GM06990 (cell line): ENCODE data around the gene NT5DC4.

Source experiments
- DNase-seq: peaks from one replicate; pipeline ENCODE4 v3.0.0-alpha.2; 2011; ENCODE audit not compliant: insufficient read length; ENCODE audit errors: extremely low read depth
- H3K27me3 ChIP-seq: replicated peaks from 2 replicates; pipeline ENCODE4 v1.6.0; 2011; ENCODE audit warnings: low read length; ENCODE audit not compliant: control insufficient read depth, insufficient read depth
- H3K36me3 ChIP-seq: 2 replicates; pipeline ENCODE4 v1.5.1; 2011; ENCODE audit warnings: low read length; ENCODE audit not compliant: control insufficient read depth, insufficient read depth
- H3K4me3 ChIP-seq: replicated peaks from 2 replicates; pipeline ENCODE4 v1.5.1; 2011; ENCODE audit warnings: low read depth, mild to moderate bottlenecking, control low read depth, low read length
- TF ChIP-seq, protein P1 (sequence below): IDR thresholded peaks from 2 replicates; pipeline ENCODE4 v1.5.1; 2011; ENCODE audit warnings: low read length, control low read depth, mild to moderate bottlenecking, inconsistent platforms; ENCODE audit not compliant: insufficient read depth, poor library complexity, severe bottlenecking

Gene NT5DC4

GRCh38 chr2:112720785-112721184, at the start of gene NT5DC4:
TSS of gene NT5DC4 (plus strand) at chr2:112721020. CDS start at chr2:112721080, 60 bp downstream.
- H3K4me3 ChIP-seq, result no peak within 1 kb of the TSS
- H3K36me3 ChIP-seq, result no peaks in the 10 kb centered on the region
- no peaks in the 10 kb centered on the region for H3K27me3 ChIP-seq
- TF ChIP-seq, protein P1, sequence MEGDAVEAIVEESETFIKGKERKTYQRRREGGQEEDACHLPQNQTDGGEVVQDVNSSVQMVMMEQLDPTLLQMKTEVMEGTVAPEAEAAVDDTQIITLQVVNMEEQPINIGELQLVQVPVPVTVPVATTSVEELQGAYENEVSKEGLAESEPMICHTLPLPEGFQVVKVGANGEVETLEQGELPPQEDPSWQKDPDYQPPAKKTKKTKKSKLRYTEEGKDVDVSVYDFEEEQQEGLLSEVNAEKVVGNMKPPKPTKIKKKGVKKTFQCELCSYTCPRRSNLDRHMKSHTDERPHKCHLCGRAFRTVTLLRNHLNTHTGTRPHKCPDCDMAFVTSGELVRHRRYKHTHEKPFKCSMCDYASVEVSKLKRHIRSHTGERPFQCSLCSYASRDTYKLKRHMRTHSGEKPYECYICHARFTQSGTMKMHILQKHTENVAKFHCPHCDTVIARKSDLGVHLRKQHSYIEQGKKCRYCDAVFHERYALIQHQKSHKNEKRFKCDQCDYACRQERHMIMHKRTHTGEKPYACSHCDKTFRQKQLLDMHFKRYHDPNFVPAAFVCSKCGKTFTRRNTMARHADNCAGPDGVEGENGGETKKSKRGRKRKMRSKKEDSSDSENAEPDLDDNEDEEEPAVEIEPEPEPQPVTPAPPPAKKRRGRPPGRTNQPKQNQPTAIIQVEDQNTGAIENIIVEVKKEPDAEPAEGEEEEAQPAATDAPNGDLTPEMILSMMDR, result no peak
- DNase-seq, result no peak

- H3K36me3 ChIP-seq, result no peaks in the 10 kb centered on the region
- no peak for DNase-seq
- H3K27me3 ChIP-seq, result no peaks in the 10 kb centered on the region
- TF ChIP-seq, protein P1, result no peak
- H3K4me3 ChIP-seq, result no peak overlapping the region
Measured at GRCh38 chr2:112671801-112672200, 49.0 kb upstream of the NT5DC4 start.

GRCh38 chr2:112673008-112673407, 47.8 kb upstream of the NT5DC4 start:
- no peaks in the 10 kb centered on the region for H3K27me3 ChIP-seq
- H3K4me3 ChIP-seq, result no peak overlapping the region
- TF ChIP-seq, protein P1, result no peak
- H3K36me3 ChIP-seq, result no peaks in the 10 kb centered on the region
- no peak for DNase-seq

DNA sequence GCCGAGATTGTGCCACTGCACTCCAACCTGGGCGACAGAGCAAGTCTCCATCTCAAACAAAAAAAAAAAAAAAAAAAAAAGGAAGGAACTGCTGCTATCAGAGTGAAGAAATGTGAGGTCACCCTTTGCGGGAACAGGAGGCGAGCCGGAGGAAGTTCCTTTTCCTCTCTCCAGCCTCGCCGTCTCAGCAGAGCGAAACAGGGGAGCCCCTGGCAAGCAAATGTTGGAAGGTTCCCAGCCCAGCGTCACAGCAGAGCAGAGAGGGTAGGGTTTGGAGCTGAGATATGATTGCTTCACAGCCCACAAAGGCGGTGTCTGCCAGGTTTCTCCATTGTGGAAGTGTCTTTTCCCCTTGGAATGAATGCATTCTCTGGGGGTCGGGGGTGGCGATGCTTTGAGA, 46.6 kb upstream of the NT5DC4 start:
- Histone ChIP-seq H3K4me3 (no peak overlapping the region), H3K27me3 (no peaks in the 10 kb centered on the region), H3K36me3 (no peaks in the 10 kb centered on the region)
- no peak for DNase-seq
- TF ChIP-seq, protein P1, result no peak

GRCh38 chr2:112679484-112679883, 41.3 kb upstream of the NT5DC4 start:
- TF ChIP-seq, protein P1, result no peak
- no peaks in the 10 kb centered on the region for H3K36me3 ChIP-seq
- no peak for DNase-seq

DNA sequence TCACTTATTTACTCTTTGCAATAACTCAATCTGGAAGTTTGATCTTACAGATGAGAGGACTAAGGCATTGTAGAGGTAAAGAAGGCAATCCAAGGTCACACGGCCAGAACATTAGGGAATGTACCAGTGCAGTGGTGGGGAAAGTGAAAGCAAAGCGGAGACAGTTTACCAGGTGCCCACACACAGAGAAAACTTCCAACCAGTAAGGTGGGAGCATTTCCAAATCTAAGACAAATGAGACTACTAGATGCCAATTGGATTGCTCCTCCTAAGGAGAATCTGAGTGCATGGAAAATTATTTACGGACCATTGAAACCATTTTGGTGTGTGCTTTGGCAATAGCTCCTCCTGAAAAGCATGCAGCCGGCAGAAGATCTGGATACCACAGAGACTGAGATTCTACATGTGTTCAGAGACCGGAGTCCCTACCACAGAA, 40.1 kb upstream of the NT5DC4 start:
- no peaks in the 10 kb centered on the region for H3K27me3 ChIP-seq
- TF ChIP-seq, protein P1, result no peak
- H3K36me3 ChIP-seq, result no peaks in the 10 kb centered on the region
- H3K4me3 ChIP-seq, result no peak overlapping the region
- DNase-seq, result no peak

More at GRCh38 chr2:112679484-112679883, 41.3 kb upstream of the NT5DC4 start:
- no peak overlapping the region for H3K4me3 ChIP-seq
- H3K27me3 ChIP-seq, result no peaks in the 10 kb centered on the region
